Omental fat pad (tissue), 4 donors: ENCODE measurements around the gene RNF115. TPM values are rescaled to one million over a fixed set of nuclear protein-coding genes. Genes with fewer than 3 reads are reported as not detected.
A peak's percentile ranks its signal among the peaks of the same experiment; 100 is the strongest.

Source experiments
- ATAC-seq: fragments of 150-250 bp; one replicate; pipeline ENCODE4 v1.9.1; 2016; ENCODE audit warnings: mild to moderate bottlenecking, moderate library complexity; ENCODE audit not compliant: low FRiP score
- DNase-seq: peaks from one replicate; pipeline ENCODE4 v3.0.0-alpha.2; 2019; ENCODE audit warnings: low spot score
- total RNA-seq, 4 donors: library from RNA; depleted of rRNA; stranded (reverse); fragments of >200 nt; gene quantifications; one replicate each; pipeline ENCODE4 v1.1.0, GENCODE V29; 2016
- TF ChIP-seq, protein P1 (sequence below), 3 donors: fragments of 450-650 bp; IDR thresholded peaks; one replicate each; pipeline ENCODE4 v1.5.1; 2016 to 2017; ENCODE audit warnings: antibody characterized with exemption in 3 of 3, mild to moderate bottlenecking in 3 of 3, moderate library complexity in 2 of 3

Gene RNF115
- total RNA-seq, result 10 to 100 TPM; 12.3 to 41.3 (median 14.3) TPM

DNA sequence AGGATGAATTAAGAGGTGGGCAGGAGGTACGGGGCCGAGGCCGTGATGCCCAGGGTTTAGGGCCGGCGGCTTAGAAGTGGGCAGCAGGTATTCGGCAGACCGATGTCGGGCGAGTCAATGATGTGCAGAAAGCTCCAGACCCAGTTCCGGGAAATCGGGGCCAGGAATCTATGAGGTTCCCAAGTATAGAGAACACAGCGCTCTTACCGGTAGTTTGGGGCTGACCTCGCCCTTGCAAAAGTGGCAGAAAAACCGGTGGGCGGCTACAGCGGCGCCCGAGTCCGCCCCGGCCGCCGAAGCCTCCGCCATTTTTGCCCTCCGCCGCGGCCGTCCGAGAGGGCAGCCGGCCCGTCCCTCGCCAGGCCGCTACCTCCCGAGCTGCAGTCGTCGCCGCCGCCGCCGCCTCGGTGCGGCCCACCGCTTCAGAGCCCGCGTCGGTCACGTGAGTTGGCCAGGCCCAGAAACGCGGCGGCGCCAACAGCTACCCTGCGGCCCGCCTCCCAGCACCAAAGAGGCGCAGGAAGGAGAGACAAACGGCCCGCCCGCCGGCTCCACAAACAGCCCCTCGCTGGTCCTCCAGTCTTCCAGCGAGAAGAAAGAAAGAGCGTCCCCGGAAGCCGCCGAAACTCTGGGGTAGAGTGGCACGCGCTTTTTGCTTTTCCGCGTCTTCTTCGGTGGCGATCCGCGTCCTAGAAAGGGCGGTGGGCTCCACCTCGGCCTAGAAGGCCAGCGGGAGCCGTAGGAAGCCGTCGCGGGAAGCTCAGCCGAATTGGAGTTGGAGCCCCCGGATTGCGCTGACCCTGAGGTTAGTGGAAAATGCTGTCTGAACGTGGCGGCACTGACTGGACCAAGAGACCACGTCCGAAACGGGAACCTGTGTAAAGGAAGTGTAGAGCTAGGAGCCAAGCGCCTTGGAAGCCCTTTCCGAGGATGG lies at the start of gene RNF115, which contains the start of gene POLR3C:
Gene RNF115 (minus strand): TSS at position 531 of the 934 bp plus-strand sequence. CDS start 222 bp downstream, at position 309.
Gene POLR3C (plus strand): TSS at position 636 of the 934 bp plus-strand sequence. CDS start 1,577 bp downstream, outside the sequence.
- DNase-seq (peak; percentile 40), ATAC-seq (peak; percentile 90)
- TF ChIP-seq, protein P1, sequence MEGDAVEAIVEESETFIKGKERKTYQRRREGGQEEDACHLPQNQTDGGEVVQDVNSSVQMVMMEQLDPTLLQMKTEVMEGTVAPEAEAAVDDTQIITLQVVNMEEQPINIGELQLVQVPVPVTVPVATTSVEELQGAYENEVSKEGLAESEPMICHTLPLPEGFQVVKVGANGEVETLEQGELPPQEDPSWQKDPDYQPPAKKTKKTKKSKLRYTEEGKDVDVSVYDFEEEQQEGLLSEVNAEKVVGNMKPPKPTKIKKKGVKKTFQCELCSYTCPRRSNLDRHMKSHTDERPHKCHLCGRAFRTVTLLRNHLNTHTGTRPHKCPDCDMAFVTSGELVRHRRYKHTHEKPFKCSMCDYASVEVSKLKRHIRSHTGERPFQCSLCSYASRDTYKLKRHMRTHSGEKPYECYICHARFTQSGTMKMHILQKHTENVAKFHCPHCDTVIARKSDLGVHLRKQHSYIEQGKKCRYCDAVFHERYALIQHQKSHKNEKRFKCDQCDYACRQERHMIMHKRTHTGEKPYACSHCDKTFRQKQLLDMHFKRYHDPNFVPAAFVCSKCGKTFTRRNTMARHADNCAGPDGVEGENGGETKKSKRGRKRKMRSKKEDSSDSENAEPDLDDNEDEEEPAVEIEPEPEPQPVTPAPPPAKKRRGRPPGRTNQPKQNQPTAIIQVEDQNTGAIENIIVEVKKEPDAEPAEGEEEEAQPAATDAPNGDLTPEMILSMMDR (IDR thresholded peaks at IDR 0.05), result no peak

DNA sequence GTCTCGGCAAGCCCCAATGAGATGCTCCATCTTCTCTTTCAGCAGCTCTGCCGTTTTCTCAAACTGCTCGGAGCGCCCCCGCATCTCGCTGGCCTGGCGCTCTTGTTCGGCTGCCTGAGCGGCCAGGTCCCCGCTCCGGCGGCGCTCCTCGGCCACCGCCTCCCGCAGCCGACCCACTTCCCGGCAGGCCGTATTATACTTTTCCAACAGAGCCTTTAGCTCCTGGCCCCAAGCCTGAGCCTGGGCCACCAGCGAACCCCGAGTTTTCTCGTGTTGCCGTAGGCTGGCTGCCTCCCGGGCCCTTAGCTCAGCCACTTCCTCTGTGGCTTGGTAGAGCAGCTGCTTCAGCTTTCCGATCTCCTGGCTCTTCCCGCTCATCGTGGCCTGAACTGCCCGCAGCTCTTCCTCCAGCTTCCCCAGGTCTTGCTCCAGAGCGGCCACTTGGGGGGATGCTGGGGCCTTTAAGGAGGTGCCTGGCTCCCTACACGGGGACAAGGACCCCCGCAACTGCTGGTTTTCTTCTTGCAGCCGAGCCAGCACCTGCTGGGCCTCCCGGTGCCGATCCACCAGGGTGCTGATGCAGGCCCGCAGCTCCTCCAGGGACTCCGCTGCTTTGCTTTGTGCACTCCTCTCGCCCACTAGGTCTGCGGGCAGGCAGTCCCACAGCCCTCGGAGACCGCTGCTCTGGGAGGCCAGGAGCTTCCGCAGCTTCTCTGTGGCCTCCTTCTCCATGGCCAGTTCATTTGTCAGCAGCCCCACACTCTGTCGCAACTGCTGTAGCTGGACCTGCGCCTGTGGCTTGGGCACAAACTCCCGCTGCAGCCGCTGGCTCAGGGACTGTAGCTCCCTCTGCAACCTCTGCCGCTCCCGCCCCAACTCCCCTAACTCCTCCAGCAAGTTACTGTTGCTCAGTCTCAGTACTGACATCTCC lies 48.4 kb upstream of the RNF115 start:
- DNase-seq (no peak), ATAC-seq (peak; percentile 73)
- TF ChIP-seq, protein P1 (IDR thresholded peaks at IDR 0.05), result no peak

DNA sequence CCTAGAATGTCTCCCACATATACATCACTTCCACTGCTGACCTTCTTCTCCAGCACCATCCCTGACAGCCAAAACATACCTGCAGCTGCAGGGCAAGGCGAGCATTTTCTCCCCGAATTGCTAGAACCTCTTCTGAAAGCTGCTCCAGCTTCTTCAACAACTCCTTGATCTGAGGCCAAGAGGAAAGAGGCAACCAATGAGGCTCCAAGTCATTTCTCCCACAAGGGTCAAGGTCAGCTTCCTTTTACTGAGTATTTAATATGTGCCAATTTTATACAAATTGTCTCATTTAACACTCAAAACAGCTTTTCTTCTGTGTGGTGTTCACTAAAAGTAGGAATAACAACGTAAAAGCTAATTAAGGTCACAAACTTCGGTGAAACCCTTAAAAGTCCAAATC lies 44.3 kb upstream of the RNF115 start:
- no peak for DNase-seq
- TF ChIP-seq, protein P1 (IDR thresholded peaks at IDR 0.05), result no peak
- no peak for ATAC-seq

DNA sequence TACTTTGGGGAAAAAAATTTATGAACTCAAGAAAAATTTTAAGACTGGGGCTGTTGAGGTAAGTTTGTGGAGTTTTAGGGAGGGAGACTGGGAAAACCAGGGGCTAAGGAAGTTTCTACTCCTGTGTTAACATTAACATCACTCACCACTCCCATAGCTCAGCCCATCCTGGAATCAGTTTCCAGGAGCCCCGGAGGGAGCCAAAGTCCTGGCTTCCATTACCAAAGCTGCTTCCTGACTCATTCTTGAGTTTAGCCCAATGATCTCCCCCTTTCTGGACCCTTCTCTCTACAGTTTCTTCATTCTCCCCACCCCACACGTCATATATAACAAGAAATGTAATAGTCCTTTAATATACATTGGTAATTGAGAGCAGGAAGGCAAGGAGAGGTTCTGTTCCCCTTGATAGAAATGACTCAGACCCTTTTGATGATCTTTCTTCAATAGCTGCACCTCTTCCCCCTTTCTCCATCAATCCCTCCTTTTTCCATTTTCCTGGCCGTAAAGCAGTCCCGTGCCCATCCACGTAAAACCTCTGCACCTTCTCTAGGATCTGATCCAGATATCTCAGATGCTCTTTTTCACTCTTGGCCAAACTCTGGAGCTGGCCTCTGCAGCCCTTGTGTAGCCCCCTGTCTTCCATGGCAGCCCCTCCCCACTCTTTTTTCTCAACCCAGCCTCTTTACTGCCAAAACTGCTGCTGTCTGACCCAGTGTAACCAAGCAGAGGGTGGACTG lies 39.6 kb upstream of the RNF115 start:
- no peak for ATAC-seq
- DNase-seq, result no peak
- TF ChIP-seq, protein P1 (IDR thresholded peaks at IDR 0.05), result no peak

DNA sequence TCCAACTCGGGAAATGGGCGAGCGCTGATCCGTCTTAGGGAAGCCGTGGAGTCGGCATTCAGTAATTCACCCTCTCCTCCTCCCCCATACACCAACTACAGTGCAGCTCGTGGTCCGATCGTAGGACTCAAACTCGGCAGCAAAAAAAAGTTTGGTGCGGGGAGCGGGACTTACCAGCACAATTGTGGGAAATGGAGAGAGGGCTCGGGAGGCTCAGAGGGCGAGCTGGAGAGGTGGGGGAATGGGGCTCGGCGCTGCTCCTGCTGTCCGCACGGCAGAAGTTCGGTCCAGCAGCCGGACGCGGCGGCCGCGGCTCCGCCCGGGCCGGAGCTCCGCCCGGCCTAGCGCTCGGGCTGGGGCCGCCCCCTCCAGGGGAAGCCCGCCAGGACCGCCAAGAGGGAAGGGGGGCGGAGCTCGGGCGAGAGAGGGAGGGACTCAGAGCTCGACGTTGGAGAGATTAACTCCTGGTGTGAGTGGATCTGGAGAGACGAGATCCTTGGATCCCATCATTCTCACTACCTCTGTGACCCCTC lies 35.7 kb upstream of the RNF115 start:
- peak; percentile 65 for DNase-seq
- TF ChIP-seq, protein P1 (IDR thresholded peaks at IDR 0.05), result no peak
- peak; percentile 92 for ATAC-seq

DNA sequence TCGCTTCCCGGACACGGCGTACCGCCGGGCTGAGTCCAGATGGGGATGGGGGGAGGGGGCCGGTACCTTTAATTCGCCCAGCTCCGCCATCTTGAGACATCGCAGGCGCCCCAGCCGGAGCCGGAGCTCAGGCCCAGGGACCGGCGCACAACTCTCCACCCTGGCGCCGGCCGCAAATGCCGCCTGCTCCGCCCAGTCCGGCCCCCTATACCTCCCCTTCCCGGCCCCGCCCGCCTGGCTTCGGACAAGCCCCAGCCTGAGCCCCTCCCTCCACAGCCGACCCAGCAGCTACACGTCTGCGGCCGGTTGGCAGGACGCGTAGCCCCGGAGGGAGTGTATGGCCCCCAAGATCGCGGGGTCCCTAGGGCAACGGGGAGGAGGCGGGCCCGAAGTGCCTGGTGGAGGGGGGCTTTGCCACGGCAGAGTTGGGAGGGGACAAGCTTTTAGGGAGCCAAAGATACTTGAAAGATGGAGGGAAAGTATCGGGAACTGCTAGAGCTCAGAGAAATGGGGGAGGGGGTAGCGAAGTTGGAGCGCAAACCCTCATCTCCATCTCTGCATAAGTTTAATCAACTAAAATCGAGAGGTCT lies 35.1 kb upstream of the RNF115 start, which contains the start of gene PIAS3:
Gene PIAS3 (minus strand): TSS at position 181 of the 590 bp plus-strand sequence. CDS start 91 bp downstream, at position 90.
- DNase-seq (peak; percentile 79), ATAC-seq (peak; percentile 98)
- TF ChIP-seq, protein P1 (IDR thresholded peaks at IDR 0.05), result no peak
